Measurements from ENCODE around the gene EFNB1.

The EFNB1 gene

GRCh38 chrX:68827848-68828624 is 785 bp upstream of the EFNB1 start:
- DNase-seq (ENCODE audit: low read depth) = peak; percentile 32

- no peak for DNase-seq (ENCODE audit: low read depth)
Measured at GRCh38 chrX:68829582-68830418, 979 bp downstream of the EFNB1 start.

GRCh38 chrX:68830419-68831404 is 1.9 kb downstream of the EFNB1 start:
- no peak for DNase-seq (ENCODE audit: low read depth)

GRCh38 chrX:68831405-68832100 is 2.7 kb downstream of the EFNB1 start:
- no peak for DNase-seq (ENCODE audit: low read depth)

GRCh38 chrX:68832101-68832416 is 3.2 kb downstream of the EFNB1 start:
- DNase-seq (ENCODE audit: low read depth) = no peak

- no peak for DNase-seq (ENCODE audit: low read depth)
Measured at GRCh38 chrX:68832516-68833447, 4.0 kb downstream of the EFNB1 start.

GRCh38 chrX:68833448-68833805 is 4.6 kb downstream of the EFNB1 start:
- DNase-seq (ENCODE audit: low read depth) = no peak

- no peak for DNase-seq (ENCODE audit: low read depth)
Measured at GRCh38 chrX:68833855-68834331, 5.1 kb downstream of the EFNB1 start.

- no peak for DNase-seq (ENCODE audit: low read depth)
Measured at GRCh38 chrX:68834371-68835103, 5.7 kb downstream of the EFNB1 start.

- DNase-seq (ENCODE audit: low read depth) = no peak
Measured at GRCh38 chrX:68835104-68835442, 6.3 kb downstream of the EFNB1 start.

- DNase-seq (ENCODE audit: low read depth) = no peak
Measured at GRCh38 chrX:68835468-68835867, 6.6 kb downstream of the EFNB1 start.

- no peak for DNase-seq (ENCODE audit: low read depth)
Measured at GRCh38 chrX:68837119-68837518, 8.3 kb downstream of the EFNB1 start.

GRCh38 chrX:68838571-68838910 is 9.7 kb downstream of the EFNB1 start:
- no peak for DNase-seq (ENCODE audit: low read depth)

- no peak for DNase-seq (ENCODE audit: low read depth)
Measured at GRCh38 chrX:68839771-68840170, 10.9 kb downstream of the EFNB1 start.

GRCh38 chrX:68840256-68840655 is 11.4 kb downstream of the EFNB1 start:
- DNase-seq (ENCODE audit: low read depth) = no peak

GRCh38 chrX:68841251-68842049 is 12.6 kb downstream of the EFNB1 start:
- no peak for DNase-seq (ENCODE audit: low read depth)

- no peak for DNase-seq (ENCODE audit: low read depth)
Measured at GRCh38 chrX:68842351-68842750, 13.5 kb downstream of the EFNB1 start.

GRCh38 chrX:68842781-68843581 is 14.2 kb downstream of the EFNB1 start:
- DNase-seq (ENCODE audit: low read depth) = no peak
